NCI-H2196 treated with DMSO at 0.1 percent for 48 hours (cell line): Measurements from ENCODE around the gene SCPEP1.
A peak's percentile ranks its signal among the peaks of the same experiment; 100 is the strongest.
"Not testable (repeated sequence)": the region's sequence is repeated elsewhere in the genome, so short reads cannot be mapped to it uniquely, and the experiment has no call there.

Source experiments
- DNase-seq: peaks from one replicate; lab custom pipeline; 2025; ENCODE audit not compliant: unreplicated experiment; lab: John Stamatoyannopoulos, UW

Gene SCPEP1

GRCh38 chr17:56965241-56965640 lies 12.7 kb upstream of the SCPEP1 start:
- not testable (repeated sequence) for DNase-seq

- DNase-seq, result not testable (repeated sequence)
Observed at GRCh38 chr17:56965681-56966080, 12.2 kb upstream of the SCPEP1 start.

GRCh38 chr17:56966338-56966737 lies 11.6 kb upstream of the SCPEP1 start:
- DNase-seq, result no peak

GRCh38 chr17:56970974-56971373 lies 7.0 kb upstream of the SCPEP1 start:
- no peak for DNase-seq

- DNase-seq, result no peak
Observed at GRCh38 chr17:56972111-56972730, 5.7 kb upstream of the SCPEP1 start.

- no peak for DNase-seq
Observed at GRCh38 chr17:56973520-56973919, 4.4 kb upstream of the SCPEP1 start.

- no peak for DNase-seq
Observed at GRCh38 chr17:56974055-56974454, 3.9 kb upstream of the SCPEP1 start.

- no peak for DNase-seq
Observed at GRCh38 chr17:56975656-56976055, 2.3 kb upstream of the SCPEP1 start.

- no peak for DNase-seq
Observed at GRCh38 chr17:56976941-56977608, 856 bp upstream of the SCPEP1 start.

- no peak for DNase-seq
Observed at GRCh38 chr17:56978441-56979090, 635 bp downstream of the SCPEP1 start.

- DNase-seq, result no peak
Observed at GRCh38 chr17:56979091-56979480, 1.2 kb downstream of the SCPEP1 start.

GRCh38 chr17:56980526-56980925 lies 2.6 kb downstream of the SCPEP1 start:
- DNase-seq, result not testable (repeated sequence)

GRCh38 chr17:56982312-56982711 lies 4.4 kb downstream of the SCPEP1 start:
- DNase-seq, result peak; percentile 10

GRCh38 chr17:56983366-56983765 lies 5.4 kb downstream of the SCPEP1 start:
- DNase-seq, result no peak

GRCh38 chr17:56985371-56986162 lies 7.6 kb downstream of the SCPEP1 start:
- no peak for DNase-seq

- no peak for DNase-seq
Observed at GRCh38 chr17:56987283-56987834, 9.4 kb downstream of the SCPEP1 start.

- no peak for DNase-seq
Observed at GRCh38 chr17:56988901-56989572, 11.1 kb downstream of the SCPEP1 start.

GRCh38 chr17:56992364-56992763 lies 14.4 kb downstream of the SCPEP1 start:
- DNase-seq, result no peak

GRCh38 chr17:56994009-56994792 lies 16.3 kb downstream of the SCPEP1 start:
- DNase-seq, result no peak

GRCh38 chr17:56995766-56996165 lies 17.8 kb downstream of the SCPEP1 start:
- DNase-seq, result no peak
